ENCODE results near the gene ACVR1B.

ACVR1B gene

DNA sequence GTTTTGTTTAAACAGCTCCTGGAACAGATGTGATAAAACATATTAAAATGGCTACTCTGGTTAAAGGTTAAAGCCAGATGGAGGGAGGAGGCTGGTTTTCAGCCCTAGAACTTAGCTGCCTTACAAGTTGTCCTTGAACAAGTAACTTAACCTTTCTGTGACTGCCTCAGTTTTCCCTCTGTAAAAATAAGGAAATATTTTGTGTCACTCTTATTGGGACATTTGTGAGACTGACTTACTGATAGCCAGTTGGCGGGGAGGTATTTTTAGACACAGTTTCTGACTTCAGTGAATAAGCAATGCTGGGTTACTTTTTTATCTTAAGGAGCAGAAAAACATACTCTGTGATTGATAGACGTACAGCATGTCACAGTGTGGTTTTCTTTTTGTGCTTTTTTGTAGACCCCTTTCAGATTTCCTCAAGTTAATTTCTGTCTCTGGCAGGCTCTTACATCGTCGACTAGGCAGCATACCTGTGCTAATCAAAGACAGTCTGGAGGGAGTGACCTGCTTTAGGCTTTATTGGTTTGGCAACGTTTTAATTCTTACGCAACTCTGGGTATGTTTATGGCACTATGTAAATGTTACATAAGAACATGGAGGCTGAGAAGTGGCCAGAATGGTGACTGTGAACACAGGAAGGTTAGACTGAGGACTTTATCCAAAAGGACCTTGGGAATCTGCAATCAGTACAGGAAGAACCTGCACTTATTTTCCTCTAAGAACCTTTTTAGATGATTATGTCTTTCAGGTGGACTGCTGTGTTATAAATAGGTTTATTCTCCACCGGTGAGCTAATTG is 3.3 kb downstream of the ACVR1B start:
- H3K27ac ChIP-seq = no peak overlapping the region
- CTCF ChIA-PET = interaction anchor here (1.0 kb wide), 2 partner anchors 16 kb away, joined by 3 to 5 read pairs; no protein-coding TSS in a partner anchor
- DNase-seq (ENCODE audit: low spot score) = peak; percentile 57
- TF ChIP-seq, protein P1, sequence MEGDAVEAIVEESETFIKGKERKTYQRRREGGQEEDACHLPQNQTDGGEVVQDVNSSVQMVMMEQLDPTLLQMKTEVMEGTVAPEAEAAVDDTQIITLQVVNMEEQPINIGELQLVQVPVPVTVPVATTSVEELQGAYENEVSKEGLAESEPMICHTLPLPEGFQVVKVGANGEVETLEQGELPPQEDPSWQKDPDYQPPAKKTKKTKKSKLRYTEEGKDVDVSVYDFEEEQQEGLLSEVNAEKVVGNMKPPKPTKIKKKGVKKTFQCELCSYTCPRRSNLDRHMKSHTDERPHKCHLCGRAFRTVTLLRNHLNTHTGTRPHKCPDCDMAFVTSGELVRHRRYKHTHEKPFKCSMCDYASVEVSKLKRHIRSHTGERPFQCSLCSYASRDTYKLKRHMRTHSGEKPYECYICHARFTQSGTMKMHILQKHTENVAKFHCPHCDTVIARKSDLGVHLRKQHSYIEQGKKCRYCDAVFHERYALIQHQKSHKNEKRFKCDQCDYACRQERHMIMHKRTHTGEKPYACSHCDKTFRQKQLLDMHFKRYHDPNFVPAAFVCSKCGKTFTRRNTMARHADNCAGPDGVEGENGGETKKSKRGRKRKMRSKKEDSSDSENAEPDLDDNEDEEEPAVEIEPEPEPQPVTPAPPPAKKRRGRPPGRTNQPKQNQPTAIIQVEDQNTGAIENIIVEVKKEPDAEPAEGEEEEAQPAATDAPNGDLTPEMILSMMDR (conservative IDR thresholded peaks at IDR 0.05; ENCODE audit: low read depth) = no peak
- POLR2A ChIA-PET (ENCODE audit: low non-redundant PET) = no interaction called here

DNA sequence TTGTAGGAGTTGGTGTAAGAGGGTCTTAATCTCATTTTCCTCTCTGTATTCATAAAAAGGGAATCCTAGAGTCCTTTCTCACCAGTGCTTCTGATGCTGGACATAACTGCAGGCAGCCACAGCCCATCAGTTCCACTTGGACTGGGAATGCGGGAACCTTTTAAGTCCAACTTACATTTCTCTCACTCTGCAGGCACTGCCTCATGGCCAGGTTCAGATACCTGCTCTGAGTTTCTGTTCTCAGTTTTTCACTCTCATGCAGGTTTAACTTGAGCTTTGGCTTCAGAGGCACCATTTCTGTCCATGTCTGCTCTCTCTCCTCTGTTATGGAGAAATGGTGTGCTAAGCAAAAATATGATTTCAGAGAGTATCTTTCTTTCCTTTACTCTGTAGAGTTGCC is 4.2 kb downstream of the ACVR1B start:
- CTCF ChIA-PET = interaction anchor here (0.6 to 1.0 kb wide), 2 partner anchors 15 to 69 kb away, joined by 3 to 5 read pairs; no protein-coding TSS in a partner anchor
- no peak for DNase-seq (ENCODE audit: low spot score)
- H3K27ac ChIP-seq = no peak overlapping the region
- TF ChIP-seq, protein P1 (conservative IDR thresholded peaks at IDR 0.05; ENCODE audit: low read depth) = no peak
- POLR2A ChIA-PET (ENCODE audit: low non-redundant PET) = no interaction called here

DNA sequence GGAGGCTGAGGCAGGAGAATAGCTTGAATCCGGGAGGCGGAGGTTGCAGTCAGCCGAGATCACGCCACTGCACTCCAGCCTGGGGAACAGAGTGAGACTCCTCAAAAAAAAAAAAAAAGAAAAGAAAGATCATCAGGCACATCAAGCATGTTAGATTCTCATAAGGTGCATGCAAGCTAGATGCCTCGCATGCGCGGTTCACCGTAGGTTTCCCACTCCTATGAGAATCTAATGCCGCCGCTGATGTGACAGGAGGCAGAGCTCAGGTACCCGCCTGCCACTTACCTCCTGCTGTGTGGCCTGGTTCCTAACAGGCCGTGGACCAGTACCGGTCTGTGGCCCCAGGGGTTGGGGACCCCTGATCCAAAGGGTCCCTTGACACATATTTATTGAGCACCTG is 7.0 kb downstream of the ACVR1B start:
- CTCF ChIA-PET = interaction anchor here (1.4 kb wide), 1 partner anchor 22 kb away, joined by 4 read pairs; no protein-coding TSS in a partner anchor
- POLR2A ChIA-PET (ENCODE audit: low non-redundant PET) = no interaction called here
- TF ChIP-seq, protein P1 (conservative IDR thresholded peaks at IDR 0.05; ENCODE audit: low read depth) = no peak
- no peak for DNase-seq (ENCODE audit: low spot score)
- H3K27ac ChIP-seq = no peak overlapping the region

DNA sequence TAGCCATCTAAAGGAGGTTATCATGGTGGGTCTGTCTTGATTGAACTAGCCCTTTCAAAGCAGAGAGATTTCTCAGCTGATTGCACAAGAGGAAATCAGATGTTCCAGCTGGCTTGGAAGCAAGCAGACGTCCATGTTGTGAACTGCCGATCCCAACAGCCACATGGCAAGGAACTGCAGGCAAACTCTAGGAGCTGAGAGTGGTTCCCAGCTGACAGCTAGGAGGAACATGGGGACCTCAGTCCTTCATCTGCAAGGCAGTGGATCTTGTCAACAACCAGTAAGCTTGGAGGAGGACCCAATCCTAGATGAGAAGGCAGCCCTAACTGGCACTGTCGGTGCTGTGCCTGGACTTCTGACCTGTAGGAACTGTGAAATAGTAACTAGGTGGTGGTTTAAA is 7.7 kb downstream of the ACVR1B start:
- CTCF ChIA-PET = interaction anchor here (0.6 kb wide), 1 partner anchor 1328 kb away, joined by 3 read pairs; no protein-coding TSS in a partner anchor
- TF ChIP-seq, protein P1 (conservative IDR thresholded peaks at IDR 0.05; ENCODE audit: low read depth) = no peak
- peak overlapping the region; percentile 41 for H3K27ac ChIP-seq
- no peak for DNase-seq (ENCODE audit: low spot score)
- POLR2A ChIA-PET (ENCODE audit: low non-redundant PET) = no interaction called here

DNA sequence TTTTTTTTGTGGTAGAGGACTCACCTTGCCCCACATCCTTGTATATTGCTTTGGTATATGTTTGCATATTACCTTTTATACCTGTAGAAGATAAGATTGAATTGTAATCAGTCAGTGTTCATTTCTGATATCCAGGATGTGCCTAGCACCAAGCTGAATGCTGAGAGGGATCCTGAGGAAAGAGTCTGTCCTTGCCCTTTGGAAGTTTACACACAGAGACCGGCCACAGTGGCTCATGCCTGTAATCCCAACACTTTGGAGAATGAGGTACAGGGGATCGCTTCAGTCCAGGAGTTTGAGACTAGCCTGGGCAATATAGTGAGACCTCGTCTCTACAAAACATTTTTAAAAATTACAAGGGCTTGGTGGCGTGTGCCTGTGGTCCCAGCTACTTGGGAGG is 8.4 kb downstream of the ACVR1B start:
- TF ChIP-seq, protein P1 (conservative IDR thresholded peaks at IDR 0.05; ENCODE audit: low read depth) = no peak
- H3K27ac ChIP-seq = no peak overlapping the region
- ChIA-PET CTCF (no interaction called here), POLR2A (ENCODE audit: low non-redundant PET) (no interaction called here)
- no peak for DNase-seq (ENCODE audit: low spot score)

DNA sequence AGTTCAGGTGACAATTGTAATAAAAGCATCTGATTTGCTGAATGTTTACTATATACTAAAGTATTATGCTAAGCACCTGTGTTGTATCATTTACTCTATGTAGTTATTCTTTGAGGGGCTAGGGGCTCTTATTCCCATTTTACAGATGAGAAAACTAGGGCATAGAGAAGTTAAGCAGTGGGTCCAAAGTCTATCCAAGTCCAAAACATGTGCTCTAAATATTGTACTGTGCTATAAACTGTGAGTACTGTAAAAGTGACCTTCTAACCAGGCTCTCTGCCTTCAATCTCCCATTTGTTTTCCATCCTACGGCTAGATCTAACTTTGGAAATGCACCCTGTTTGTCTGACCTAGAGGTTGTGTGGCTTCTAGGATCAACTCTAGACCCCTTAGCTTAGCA is 9.0 kb downstream of the ACVR1B start:
- H3K27ac ChIP-seq = no peak overlapping the region
- CTCF ChIA-PET = no interaction called here
- TF ChIP-seq, protein P1 (conservative IDR thresholded peaks at IDR 0.05; ENCODE audit: low read depth) = no peak
- no peak for DNase-seq (ENCODE audit: low spot score)
- POLR2A ChIA-PET (ENCODE audit: low non-redundant PET) = no interaction called here
